Hair follicle dermal papilla cell (primary cell): ENCODE results near the gene RSPH9. TPM values are rescaled to one million over a fixed set of nuclear protein-coding genes. Genes with fewer than 3 reads are reported as not detected.

Experiments used
- total RNA-seq: library from RNA; depleted of rRNA; stranded (reverse); fragments of >200 nt; gene quantifications from 2 replicates; pipeline ENCODE4 v1.2.3, GENCODE V29; 2012

Gene RSPH9
- 1.3 and 1.6 TPM in 2 replicates for total RNA-seq

GRCh38 chr6:43644940-43645612 lies at the start of gene RSPH9:
TSS of gene RSPH9 (plus strand) at chr6:43645036. CDS start at chr6:43645099, 63 bp downstream.

DNA sequence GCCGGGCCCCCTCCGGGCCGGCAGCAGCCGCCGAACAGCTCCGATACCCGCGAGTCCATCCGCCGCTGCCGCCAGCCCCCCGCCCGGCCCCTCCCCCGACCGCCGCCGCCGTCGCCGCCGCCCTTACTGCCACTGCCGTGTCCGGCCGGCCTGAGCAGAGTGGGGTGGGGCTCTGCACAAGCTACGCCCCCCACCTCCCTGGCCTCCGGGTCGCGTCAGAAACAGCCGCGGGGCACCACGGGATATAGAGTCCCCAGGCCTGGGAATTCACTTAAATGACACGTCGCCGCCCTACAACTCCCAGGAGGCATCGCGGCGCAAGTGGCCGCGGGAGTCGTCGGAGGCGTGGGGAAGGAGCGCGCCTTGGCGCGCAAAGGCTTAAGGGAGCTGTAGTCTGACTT lies 15.7 kb upstream of the RSPH9 start, which contains the start of gene GTPBP2:
TSS of gene GTPBP2 (minus strand) at position 161 of the 401 bp plus-strand sequence. CDS start at position 59, 102 bp downstream.

GRCh38 chr6:43635387-43636307 lies 9.2 kb upstream of the RSPH9 start, which contains the start of gene MAD2L1BP:
TSS of gene MAD2L1BP (plus strand) at chr6:43635840. CDS start at chr6:43635876, 36 bp downstream.

GRCh38 chr6:43687437-43688347 lies 42.9 kb downstream of the RSPH9 start, which contains the start of gene MRPS18A:
TSS of gene MRPS18A (minus strand) at chr6:43687791. CDS start at chr6:43687779, 12 bp downstream.

Other genes with a start within 250 kb of the RSPH9 start
- gene ABCC10, start 217.5 kb upstream of the RSPH9 start, total RNA-seq = 22.2 and 23.2 TPM in 2 replicates
- gene DLK2, start 189.5 kb upstream of the RSPH9 start, total RNA-seq = 0.16 TPM in 1 of 2 replicates, not detected in the other
- 18.8 and 20.0 TPM in 2 replicates for gene TJAP1, start 167.5 kb upstream of the RSPH9 start, total RNA-seq
- gene LRRC73, start 134.7 kb upstream of the RSPH9 start, total RNA-seq = 0.16 and 0.61 TPM in 2 replicates
- 102 and 128 TPM in 2 replicates for gene YIPF3, start 128.1 kb upstream of the RSPH9 start, total RNA-seq
- 24.8 and 26.9 TPM in 2 replicates for gene POLR1C, start 127.9 kb upstream of the RSPH9 start, total RNA-seq
- gene XPO5, start 69.0 kb upstream of the RSPH9 start, total RNA-seq = 24.8 and 39.3 TPM in 2 replicates
- gene POLH, start 68.9 kb upstream of the RSPH9 start, total RNA-seq = 30.7 and 32.8 TPM in 2 replicates
- gene GTPBP2, start 15.8 kb upstream of the RSPH9 start, total RNA-seq = 55.0 and 66.4 TPM in 2 replicates
- gene MAD2L1BP, start 9.2 kb upstream of the RSPH9 start, total RNA-seq = 20.6 and 26.9 TPM in 2 replicates
- gene MRPS18A, start 42.8 kb downstream of the RSPH9 start, total RNA-seq = 30.2 and 35.0 TPM in 2 replicates
- 261 and 384 TPM in 2 replicates for gene VEGFA, start 125.2 kb downstream of the RSPH9 start, total RNA-seq